IPS-20b (cell line): ENCODE results near the gene SERPINB6.
"Not testable (repeated sequence)": the region's sequence is repeated elsewhere in the genome, so short reads cannot be mapped to it uniquely, and the experiment has no call there.

Experiments
- H3K27ac ChIP-seq: one replicate; pipeline ENCODE4 v1.5.1; 2013; ENCODE audit warnings: low read length
- H3K27me3 ChIP-seq: 2 replicates; pipeline ENCODE4 v1.6.1; 2013; ENCODE audit warnings: mild to moderate bottlenecking, low read length, inconsistent platforms; ENCODE audit not compliant: insufficient read depth
- H3K36me3 ChIP-seq: 2 replicates; pipeline ENCODE4 v1.6.1; 2013; ENCODE audit warnings: low read depth, mild to moderate bottlenecking, inconsistent platforms, low read length, moderate library complexity; ENCODE audit not compliant: insufficient read depth
- H3K4me1 ChIP-seq: 2 replicates; pipeline ENCODE4 v1.6.1; 2013; ENCODE audit warnings: mild to moderate bottlenecking, control low read depth, inconsistent platforms, low read length, moderate library complexity; ENCODE audit not compliant: insufficient read depth
- H3K4me3 ChIP-seq: 2 replicates; pipeline ENCODE4 v1.5.1; 2013; ENCODE audit warnings: mild to moderate bottlenecking, low read length, inconsistent platforms
- H3K9ac ChIP-seq: 2 replicates; pipeline ENCODE4 v1.6.1; 2013; ENCODE audit warnings: low read depth, mild to moderate bottlenecking, inconsistent platforms, low read length, moderate library complexity
- H3K9me3 ChIP-seq: 2 replicates; pipeline ENCODE4 v1.6.1; 2013; ENCODE audit warnings: mild to moderate bottlenecking, low read depth, low read length, inconsistent platforms; ENCODE audit not compliant: insufficient read depth

Gene SERPINB6

DNA sequence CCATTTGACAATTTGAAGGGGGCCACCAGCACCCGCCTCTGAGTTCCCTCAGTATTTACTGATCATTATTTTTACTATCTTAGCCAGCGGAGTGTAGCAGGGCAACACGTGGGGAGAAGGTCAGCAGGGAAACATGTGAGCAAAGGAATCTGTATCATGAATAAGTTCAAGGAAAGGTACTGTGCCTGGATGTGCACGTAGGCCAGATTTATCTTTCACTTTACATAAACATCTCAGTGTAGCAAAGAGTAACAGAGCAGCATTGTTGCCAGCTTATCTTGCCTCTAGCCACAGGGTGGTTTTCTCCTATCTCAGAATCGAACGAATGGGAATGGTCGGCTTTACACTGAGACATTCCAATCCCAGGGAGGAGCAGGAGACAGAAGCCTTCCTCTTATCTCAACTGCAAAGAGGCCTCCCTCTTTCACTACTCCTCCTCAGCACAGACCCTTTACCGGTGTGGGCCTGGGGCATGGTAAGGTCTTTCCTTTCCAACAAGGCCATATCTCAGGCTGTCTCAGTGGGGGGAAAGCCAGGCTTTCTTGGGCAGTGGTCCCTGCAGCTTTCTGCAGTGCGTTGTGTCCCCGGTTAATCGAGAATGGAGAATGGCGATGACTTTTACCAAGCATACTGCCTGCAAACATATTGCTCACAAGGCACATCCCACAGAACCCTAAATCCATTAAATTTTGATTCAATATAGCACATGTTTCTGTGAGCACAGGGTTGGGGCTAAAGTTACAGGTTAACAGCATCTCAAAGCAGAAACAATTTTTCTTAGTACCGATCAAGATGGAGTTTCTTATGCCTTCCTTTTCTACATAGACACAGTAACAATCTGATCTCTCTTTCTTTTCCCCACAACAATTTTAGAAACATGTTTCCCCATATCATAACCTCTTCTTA, 45.3 kb downstream of the SERPINB6 start:
- H3K27me3 ChIP-seq, H3K36me3 ChIP-seq, H3K4me3 ChIP-seq, H3K9me3 ChIP-seq: not testable (repeated sequence)
- peak overlapping the region; percentile 49; the same call in 1 of the 2 replicates for H3K9ac ChIP-seq
- H3K4me1 ChIP-seq = peaks cover 37% of the 10 kb centered on the region; the same call in 1 of the 2 replicates
- peak overlapping the region; percentile 48 for H3K27ac ChIP-seq

DNA sequence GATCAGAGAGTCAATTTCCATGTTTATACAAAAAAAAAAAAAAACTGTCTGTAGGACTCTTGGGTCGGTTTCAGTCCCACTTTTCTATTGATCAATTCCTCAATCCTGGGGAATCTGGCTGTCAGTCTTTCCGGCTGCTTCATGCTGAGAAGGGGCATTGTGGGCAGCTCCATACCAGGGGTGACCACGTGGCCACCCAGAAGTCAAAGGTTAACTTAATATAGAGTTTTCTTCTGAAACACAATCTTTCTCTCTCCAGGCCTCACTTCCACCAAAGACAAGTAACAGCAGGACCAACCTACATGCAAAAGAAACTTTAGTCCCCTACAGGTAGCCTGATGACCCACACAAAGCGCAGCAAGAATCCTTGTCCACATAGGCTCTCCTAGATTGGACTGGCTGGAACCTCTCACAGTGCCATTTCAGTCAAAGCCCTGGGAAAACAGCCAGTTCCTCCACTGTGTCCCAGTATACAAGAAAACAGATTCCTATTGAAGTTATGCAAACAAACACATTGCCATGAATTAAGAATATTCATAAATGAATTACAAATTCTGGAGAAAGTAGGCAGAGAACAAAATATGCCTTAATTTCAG, 49.7 kb downstream of the SERPINB6 start:
- H3K9ac ChIP-seq = no peak overlapping the region
- peaks cover 36% of the 10 kb centered on the region for H3K4me1 ChIP-seq
- no peaks in the 10 kb centered on the region for H3K36me3 ChIP-seq
- H3K9me3 ChIP-seq = no peaks in the 10 kb centered on the region
- H3K27me3 ChIP-seq = no peaks in the 10 kb centered on the region
- no peak overlapping the region for H3K27ac ChIP-seq
- no peak overlapping the region for H3K4me3 ChIP-seq

DNA sequence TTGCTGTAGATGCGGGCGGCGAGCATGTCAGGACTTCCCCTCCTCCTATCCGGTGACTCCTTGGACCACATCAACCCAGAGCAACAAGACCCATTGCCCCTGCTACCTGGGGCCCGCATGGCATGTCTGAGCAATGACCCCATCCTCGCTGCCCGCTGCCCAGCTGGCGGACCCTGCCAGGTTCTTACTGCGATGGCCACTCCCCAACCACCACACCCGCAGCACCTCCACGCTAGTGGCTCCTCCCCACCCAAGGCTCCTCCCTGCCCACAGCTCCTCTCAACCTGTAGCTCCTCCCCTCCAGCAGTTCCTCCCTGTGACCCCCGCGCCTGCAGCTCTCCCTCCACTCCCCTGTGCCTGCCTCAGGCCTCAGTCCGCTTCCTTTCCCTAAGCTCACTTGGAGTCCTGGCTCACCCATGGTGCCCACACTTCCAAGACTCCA, 50.7 kb downstream of the SERPINB6 start:
- Histone ChIP-seq H3K27me3 (no peaks in the 10 kb centered on the region), H3K4me1 (peaks cover 35% of the 10 kb centered on the region), H3K9ac (no peak overlapping the region), H3K27ac (no peak overlapping the region), H3K36me3 (no peaks in the 10 kb centered on the region), H3K9me3 (no peaks in the 10 kb centered on the region), H3K4me3 (no peak overlapping the region)

DNA sequence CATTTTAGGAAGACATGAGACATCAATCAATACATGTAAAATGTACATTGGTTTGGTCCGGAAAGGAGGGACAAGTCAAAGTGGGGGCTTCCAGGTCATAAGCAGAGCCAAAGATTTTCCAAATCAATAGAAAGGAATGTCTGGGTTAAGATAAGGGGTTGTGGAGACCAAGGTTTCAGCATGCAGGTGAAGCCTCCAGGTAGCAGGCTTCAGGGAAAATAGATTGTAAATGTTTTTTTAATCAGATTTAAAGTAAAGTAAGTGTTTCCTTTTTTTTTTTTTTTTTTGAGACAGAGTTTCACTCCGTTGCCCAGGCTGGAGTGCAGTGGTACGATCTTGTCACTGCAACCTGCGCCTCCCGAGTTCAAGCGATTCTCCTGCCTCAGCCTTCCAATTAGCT, 51.5 kb downstream of the SERPINB6 start:
- H3K36me3 ChIP-seq = no peaks in the 10 kb centered on the region

DNA sequence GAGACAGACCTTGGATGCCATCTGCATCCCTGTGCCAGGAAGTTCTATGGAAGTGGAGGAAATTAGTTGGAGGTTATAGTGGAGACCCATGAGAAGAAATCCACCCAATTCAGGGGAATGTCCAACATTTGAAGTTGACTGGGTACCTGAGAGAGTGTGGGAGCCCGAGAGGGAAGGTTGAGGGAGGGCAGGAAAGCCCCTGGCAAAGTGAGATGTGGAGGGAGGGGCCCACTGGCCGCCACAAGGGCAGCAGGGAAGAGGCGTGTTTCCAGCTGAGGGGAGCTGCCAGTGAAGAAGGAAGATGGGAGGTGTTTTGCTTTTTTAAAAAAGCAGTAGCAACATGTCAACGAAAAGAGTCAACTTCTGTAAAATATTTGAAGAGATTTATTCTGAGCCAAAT, 52.0 kb downstream of the SERPINB6 start:
- H3K4me3 ChIP-seq = no peak overlapping the region
- no peak overlapping the region for H3K9ac ChIP-seq
- H3K27me3 ChIP-seq = no peaks in the 10 kb centered on the region
- no peaks in the 10 kb centered on the region for H3K9me3 ChIP-seq
- no peaks in the 10 kb centered on the region for H3K36me3 ChIP-seq
- peaks cover 32% of the 10 kb centered on the region for H3K4me1 ChIP-seq
- H3K27ac ChIP-seq = no peak overlapping the region

More for the DNA sequence above, 51.5 kb downstream of the SERPINB6 start:
- no peaks in the 10 kb centered on the region for H3K27me3 ChIP-seq
- H3K9ac ChIP-seq = no peak overlapping the region
- no peaks in the 10 kb centered on the region for H3K9me3 ChIP-seq
- no peak overlapping the region for H3K27ac ChIP-seq
- H3K4me3 ChIP-seq = no peak overlapping the region
- peaks cover 32% of the 10 kb centered on the region for H3K4me1 ChIP-seq

DNA sequence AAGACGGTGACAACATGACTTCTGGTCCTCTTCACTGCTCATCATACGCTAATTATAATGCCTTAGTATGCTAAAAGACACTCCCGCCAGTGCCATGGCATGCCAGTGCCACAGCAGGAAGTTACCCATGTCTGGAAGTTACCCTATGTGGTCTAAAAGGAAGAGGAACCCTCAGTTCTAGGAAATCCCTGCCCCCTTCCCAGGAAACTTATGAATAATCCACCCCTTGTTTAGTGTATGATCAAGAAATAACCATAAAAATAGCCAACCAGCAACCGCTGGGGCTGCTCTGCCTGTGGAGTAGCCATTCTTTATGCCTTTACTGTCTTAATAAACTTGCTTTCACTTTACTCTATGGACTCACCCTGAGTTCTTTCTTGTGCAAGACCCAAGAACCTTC, 52.4 kb downstream of the SERPINB6 start:
- peaks cover 32% of the 10 kb centered on the region for H3K4me1 ChIP-seq
- no peaks in the 10 kb centered on the region for H3K9me3 ChIP-seq
- H3K27me3 ChIP-seq = no peaks in the 10 kb centered on the region
- no peak overlapping the region for H3K27ac ChIP-seq
- H3K36me3 ChIP-seq = no peaks in the 10 kb centered on the region
- H3K9ac ChIP-seq = no peak overlapping the region
- H3K4me3 ChIP-seq = no peak overlapping the region

DNA sequence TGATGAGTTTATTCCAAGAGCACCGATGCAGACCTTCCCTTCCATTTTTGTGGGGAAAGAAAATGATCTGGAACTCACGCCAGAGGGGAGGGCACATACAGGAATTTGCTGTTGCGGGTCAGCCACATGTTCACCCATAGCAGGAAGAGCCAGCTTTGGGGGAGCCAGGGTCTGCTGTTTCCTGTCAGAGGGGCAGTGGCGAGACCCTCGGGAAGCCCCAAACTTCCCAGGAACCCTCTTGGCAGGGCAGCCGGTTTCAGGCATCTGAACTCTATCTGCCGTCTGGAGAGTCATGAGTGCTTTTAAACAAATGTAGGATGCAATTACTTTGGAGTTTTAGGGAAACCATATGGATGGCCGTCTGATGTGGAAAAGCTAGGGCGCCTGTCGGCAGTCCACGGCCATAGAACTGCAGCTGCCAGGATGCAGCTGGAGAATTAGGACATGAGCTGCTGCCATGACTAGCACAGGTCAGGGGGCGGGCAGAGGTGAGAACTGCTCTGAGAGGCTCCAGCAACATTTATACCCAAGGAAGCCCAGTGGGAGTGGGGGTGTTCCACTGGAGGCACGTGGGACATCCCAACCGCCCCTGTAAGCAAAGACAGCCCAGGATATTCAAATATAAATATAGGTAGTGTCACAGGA, 53.4 kb downstream of the SERPINB6 start:
- H3K9me3 ChIP-seq = no peaks in the 10 kb centered on the region
- H3K4me3 ChIP-seq = no peak overlapping the region
- no peaks in the 10 kb centered on the region for H3K27me3 ChIP-seq
- H3K4me1 ChIP-seq = peaks cover 32% of the 10 kb centered on the region
- no peak overlapping the region for H3K9ac ChIP-seq
- H3K36me3 ChIP-seq = no peaks in the 10 kb centered on the region
- H3K27ac ChIP-seq = no peak overlapping the region

DNA sequence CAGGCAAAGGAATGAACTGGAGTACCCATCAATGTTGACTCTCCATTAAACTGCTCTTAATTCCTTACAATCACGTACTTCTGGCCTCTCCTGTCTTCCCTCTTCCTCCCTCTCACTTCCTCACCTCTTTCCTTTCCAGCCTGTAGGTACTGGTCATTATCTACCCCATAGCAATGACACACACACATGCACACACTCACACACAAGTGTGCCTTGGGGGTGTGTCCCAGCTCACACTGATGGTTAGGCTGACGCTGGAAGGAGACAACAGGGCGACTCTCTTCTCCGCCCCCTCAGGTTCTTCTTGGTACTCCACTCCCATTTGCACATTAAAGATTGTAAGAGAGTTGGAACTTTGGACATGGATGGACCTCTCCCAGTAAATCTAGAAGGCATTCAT, 54.3 kb downstream of the SERPINB6 start:
- no peak overlapping the region for H3K27ac ChIP-seq

DNA sequence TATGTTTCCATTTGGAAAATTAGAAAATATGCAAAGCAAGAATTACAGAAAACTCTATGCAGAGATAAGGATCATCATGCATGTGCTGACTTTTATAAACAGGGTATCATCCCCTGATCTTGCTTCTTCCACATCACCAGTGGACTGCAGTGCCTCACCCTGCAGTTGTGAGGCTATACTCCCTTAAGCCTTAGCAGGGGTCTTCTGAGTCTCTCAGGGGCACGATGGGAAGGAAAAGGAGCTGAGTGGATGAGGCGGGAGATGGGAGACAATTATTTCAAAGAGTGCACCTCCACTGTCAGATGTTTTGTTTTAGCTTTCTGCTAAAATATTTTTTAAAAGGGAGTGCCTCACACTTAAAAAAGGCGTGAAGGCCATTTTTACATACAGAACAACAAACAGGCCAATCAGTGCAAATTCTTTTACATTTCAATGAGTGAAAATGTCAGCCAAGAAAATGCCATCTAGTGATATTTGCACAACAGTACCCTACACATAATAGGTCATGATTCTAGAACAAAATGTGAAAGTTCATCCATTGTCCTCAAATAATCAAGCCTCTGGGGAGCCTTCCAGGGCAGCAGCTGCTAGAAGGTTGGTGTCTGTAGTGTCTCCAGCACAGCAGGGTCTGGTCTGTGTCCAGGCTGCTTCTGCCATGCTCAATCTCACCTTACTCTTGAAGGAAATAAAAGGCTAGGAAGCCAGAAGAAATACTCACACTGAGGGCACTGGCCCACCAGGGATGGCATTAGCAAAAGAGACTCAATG, 55.0 kb downstream of the SERPINB6 start:
- Histone ChIP-seq H3K9me3 (no peaks in the 10 kb centered on the region), H3K27ac (no peak overlapping the region), H3K9ac (no peak overlapping the region)

More for the DNA sequence above, 54.3 kb downstream of the SERPINB6 start:
- peaks cover 31% of the 10 kb centered on the region for H3K4me1 ChIP-seq
- no peak overlapping the region for H3K9ac ChIP-seq
- no peak overlapping the region for H3K4me3 ChIP-seq
- no peaks in the 10 kb centered on the region for H3K27me3 ChIP-seq
- no peaks in the 10 kb centered on the region for H3K9me3 ChIP-seq
- no peaks in the 10 kb centered on the region for H3K36me3 ChIP-seq

DNA sequence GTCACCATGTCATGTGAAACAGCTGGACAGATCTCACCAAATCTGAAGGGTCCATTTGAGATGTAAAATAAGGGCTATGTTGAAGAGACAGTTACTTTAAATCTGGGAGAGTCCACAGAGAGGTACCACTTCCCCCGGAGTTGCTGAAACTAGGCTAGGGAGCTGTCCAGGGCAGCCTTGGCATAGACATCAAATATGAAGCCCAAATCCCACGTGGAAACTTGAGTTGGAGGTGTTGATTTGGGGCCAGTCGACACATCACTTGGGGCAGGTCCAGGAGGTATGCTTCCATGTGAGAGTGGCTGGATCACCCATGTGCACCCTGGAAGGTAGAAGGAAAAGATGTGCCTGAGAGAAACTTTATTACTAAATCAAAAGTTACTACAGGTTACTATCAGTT, 56.2 kb downstream of the SERPINB6 start:
- Histone ChIP-seq H3K27me3 (no peaks in the 10 kb centered on the region), H3K27ac (no peak overlapping the region), H3K9ac (no peak overlapping the region), H3K36me3 (no peaks in the 10 kb centered on the region), H3K4me3 (no peak overlapping the region), H3K9me3 (no peaks in the 10 kb centered on the region), H3K4me1 (peaks cover 22% of the 10 kb centered on the region)

More for the DNA sequence above, 55.0 kb downstream of the SERPINB6 start:
- peak overlapping the region; percentile 12; the same call in 1 of the 2 replicates for H3K4me3 ChIP-seq
- no peaks in the 10 kb centered on the region for H3K27me3 ChIP-seq
- no peaks in the 10 kb centered on the region for H3K36me3 ChIP-seq
- peaks cover 24% of the 10 kb centered on the region for H3K4me1 ChIP-seq

DNA sequence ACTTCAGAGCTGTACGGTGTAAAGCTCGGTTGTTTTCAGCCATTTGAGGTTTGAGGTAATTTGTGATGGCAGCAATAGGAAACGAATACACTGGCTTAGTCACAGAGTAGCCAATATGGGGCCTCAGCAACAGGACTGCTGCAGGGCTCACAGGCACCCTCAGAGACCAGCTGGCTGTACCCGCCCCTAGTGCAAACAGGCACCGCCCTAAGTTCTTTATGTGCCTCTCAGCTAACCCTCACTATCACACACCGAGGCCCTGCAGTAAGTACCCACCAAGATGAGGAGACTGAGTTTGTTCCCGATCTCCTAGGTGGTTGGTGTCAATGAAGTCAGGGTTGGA, 57.1 kb downstream of the SERPINB6 start:
- H3K27me3 ChIP-seq = no peaks in the 10 kb centered on the region
- no peak overlapping the region for H3K9ac ChIP-seq
- H3K9me3 ChIP-seq = no peaks in the 10 kb centered on the region
- no peak overlapping the region for H3K27ac ChIP-seq
- H3K36me3 ChIP-seq = no peaks in the 10 kb centered on the region
- H3K4me1 ChIP-seq = peaks cover 28% of the 10 kb centered on the region
- no peak overlapping the region for H3K4me3 ChIP-seq
